B cell (primary cell): ENCODE data around the gene VPS45. TPM values are rescaled to one million over a fixed set of nuclear protein-coding genes. Genes with fewer than 3 reads are reported as not detected.

Experiments used
- ATAC-seq: fragments of 200-7000 bp; cut with Tn5 transposase; one replicate; pipeline ENCODE4 v1.10.0; 2021; ENCODE audit warnings: low read depth, mild to moderate bottlenecking, moderate number of reproducible peaks, moderate library complexity
- CTCF ChIA-PET: fragments of 350-600 bp; sonication (Branson Sonifier 250); formaldehyde crosslinking; loops from one replicate; lab custom pipeline; 2021; ENCODE audit warnings: antibody characterized with exemption, inconsistent platforms; lab: Charles Lee
- POLR2A ChIA-PET: fragments of 350-600 bp; sonication (Branson Sonifier 250); formaldehyde crosslinking; loops from one replicate; lab custom pipeline; 2021; ENCODE audit warnings: antibody characterized with exemption; lab: Charles Lee
- DNase-seq: peaks from one replicate; pipeline ENCODE4 v3.0.0; 2013
- H2AFZ ChIP-seq: 2 replicates; pipeline ENCODE4 v1.6.1; 2012; ENCODE audit warnings: mild to moderate bottlenecking, low read depth, low read length; ENCODE audit not compliant: insufficient read depth, poor library complexity, severe bottlenecking
- H3K27ac ChIP-seq, 2 donors: 1 replicate in 1 of 2; 2 replicates in 1 of 2; pipeline ENCODE4 v1.5.1; 2012 to 2013; ENCODE audit warnings: low read length in 2 of 2, mild to moderate bottlenecking in 2 of 2, moderate library complexity in 1 of 2
- H3K27me3 ChIP-seq, 4 experiments: fragments of 200-600 bp in 1 of 4; sonication (generic) in 1 of 4; replicated peaks in 1 of 4; 1 replicate in 2 of 4; 2 replicates in 2 of 4; pipeline versions ENCODE4 v1.6.1 to v1.7.0; 2013 to 2016; ENCODE audit warnings: low read length in 3 of 4, mild to moderate bottlenecking in 2 of 4, mixed read lengths in 1 of 4, moderate library complexity in 1 of 4; ENCODE audit not compliant: insufficient read depth in 4 of 4, control insufficient read depth in 3 of 4; ENCODE audit errors: control extremely low read depth in 1 of 4
- H3K36me3 ChIP-seq, 2 experiments: replicated peaks in 1 of 2; 1 replicate in 1 of 2; 2 replicates in 1 of 2; pipeline versions ENCODE4 v1.6.1 to v1.7.1; 2013; ENCODE audit warnings: low read length in 1 of 2; ENCODE audit not compliant: insufficient read depth in 2 of 2, control insufficient read depth in 1 of 2; ENCODE audit errors: control extremely low read depth in 1 of 2, extremely low read depth in 1 of 2
- H3K4me1 ChIP-seq, 2 donors: fragments of 200-600 bp in 1 of 2; sonication (generic) in 1 of 2; 1 replicate in 1 of 2; 2 replicates in 1 of 2; pipeline versions ENCODE4 v1.5.1 to v1.6.1; 2013 to 2017; ENCODE audit warnings: low read length in 2 of 2; ENCODE audit not compliant: control insufficient read depth in 2 of 2, insufficient read depth in 2 of 2
- H3K4me2 ChIP-seq: replicated peaks from 2 replicates; pipeline ENCODE3; 2012; ENCODE audit warnings: mild to moderate bottlenecking, low read depth, low read length; ENCODE audit not compliant: poor library complexity, severe bottlenecking
- H3K4me3 ChIP-seq, 5 experiments: fragments of 200-600 bp in 1 of 5; sonication (generic) in 1 of 5; 1 replicate in 3 of 5; 2 replicates in 2 of 5; pipeline versions ENCODE4 v1.5.1 to v1.7.0; 2011 to 2016; ENCODE audit warnings: low read length in 4 of 5, mild to moderate bottlenecking in 4 of 5, low read depth in 2 of 5, control low read depth in 1 of 5, moderate library complexity in 1 of 5; ENCODE audit not compliant: insufficient read depth in 1 of 5; ENCODE audit errors: control extremely low read depth in 1 of 5, extremely low read depth in 1 of 5
- H3K79me2 ChIP-seq: fragments of 200-600 bp; sonication (generic); one replicate; pipeline ENCODE4 v1.6.0; 2016; ENCODE audit warnings: low read length; ENCODE audit not compliant: control insufficient read depth, insufficient read depth
- H3K9ac ChIP-seq: fragments of 200-600 bp; sonication (generic); 2 replicates; pipeline ENCODE4 v1.6.1; 2017; ENCODE audit warnings: mild to moderate bottlenecking, low read length, moderate library complexity
- H3K9me3 ChIP-seq, 3 donors: one replicate each; pipeline versions ENCODE4 v1.6.1 to v1.7.1; 2013; ENCODE audit warnings: low read length in 2 of 3; ENCODE audit not compliant: control insufficient read depth in 2 of 3, insufficient read depth in 1 of 3; ENCODE audit errors: control extremely low read depth in 1 of 3
- H4K20me1 ChIP-seq: 2 replicates; pipeline ENCODE4 v1.6.0; 2012; ENCODE audit warnings: mild to moderate bottlenecking, low read length; ENCODE audit not compliant: insufficient read depth, control insufficient read depth, poor library complexity, severe bottlenecking
- H3K27ac Mint-ChIP-seq: one replicate; pipeline ENCODE4 v1.8.0; 2021; ENCODE audit warnings: mixed read lengths
- H3K27me3 Mint-ChIP-seq: one replicate; pipeline ENCODE4 v1.8.0; 2021; ENCODE audit warnings: mixed read lengths
- H3K4me1 Mint-ChIP-seq: one replicate; pipeline ENCODE4 v1.8.0; 2021; ENCODE audit warnings: mixed read lengths
- H3K4me3 Mint-ChIP-seq: one replicate; pipeline ENCODE4 v1.8.0; 2021; ENCODE audit warnings: mixed read lengths
- H3K9me3 Mint-ChIP-seq: one replicate; pipeline ENCODE4 v1.8.0; 2022; ENCODE audit warnings: mixed read lengths; ENCODE audit not compliant: insufficient read depth
- EZH2 ChIP-seq: IDR thresholded peaks from 2 replicates; pipeline ENCODE4 v1.6.1; 2012; ENCODE audit warnings: borderline replicate concordance, low read depth, mild to moderate bottlenecking, moderate library complexity, low read length; ENCODE audit not compliant: insufficient read depth, poor library complexity, severe bottlenecking
- WGBS: methylation state at CpG from one replicate; pipeline ENCODE4 v1.1.5; 2013; ENCODE audit warnings: missing lambda C conversion rate; ENCODE audit not compliant: insufficient coverage; 5-methylcytosine and 5-hydroxymethylcytosine counted together
- intact Hi-C: fragments of 100-400 bp; cut with micrococcal nuclease; formaldehyde crosslinking; loops from one replicate; pipeline ENCODE4 v1.10.0; 2022
- polyA plus RNA-seq: library from polyadenylated mRNA; depleted of rRNA; stranded (reverse); fragments of >200 nt; gene quantifications from 2 replicates; pipeline ENCODE4 v1.2.3, GENCODE V29; 2012
- total RNA-seq, 2 donors: library from RNA; stranded (reverse); fragments of 120-200 nt in 1 of 2; gene quantifications; 1 replicate in 1 of 2; 2 replicates in 1 of 2; pipeline versions ENCODE4 v1.2.3 to v1.2.4, GENCODE V29; 2013 to 2022
- TF ChIP-seq, protein P1 (sequence below): fragments of 200-600 bp; IDR thresholded peaks from one replicate; pipeline ENCODE4 v1.8.0; 2022; ENCODE audit warnings: antibody characterized with exemption, mild to moderate bottlenecking

Gene VPS45
- total and polyA plus RNA-seq, 2 donors (not counting 1 experiment from before 2014, with no cell fraction given), result 23.4 to 49.1 TPM

DNA sequence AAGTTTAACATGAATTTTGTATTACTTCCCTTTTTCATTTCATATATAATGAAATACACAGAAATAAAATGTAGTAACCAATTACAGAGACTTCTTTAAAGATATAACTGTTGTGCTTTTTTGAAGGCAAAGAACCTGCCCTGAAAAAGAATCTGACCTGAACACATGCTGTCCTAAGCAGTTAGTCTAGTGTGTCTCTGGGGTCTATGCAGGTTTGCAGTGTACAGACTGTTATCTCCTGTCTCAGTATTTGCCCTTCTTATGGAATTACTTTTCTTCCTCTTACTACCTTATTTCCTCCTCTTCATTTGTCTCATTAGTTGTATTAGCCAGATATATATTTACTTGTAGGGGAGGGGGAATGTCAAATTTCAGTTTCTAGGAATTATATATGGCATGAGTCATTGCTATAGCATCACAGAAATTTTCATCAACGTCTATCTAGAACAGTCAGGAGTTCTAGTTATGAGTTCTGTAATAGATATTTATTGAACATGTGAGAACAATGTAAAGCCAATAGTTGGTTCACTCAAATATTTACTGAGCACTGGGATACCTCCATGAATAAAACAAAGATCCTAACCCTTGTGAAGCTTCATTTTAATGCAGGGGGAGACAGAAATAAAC lies 53.8 kb downstream of the VPS45 start:
- Histone ChIP-seq H3K9me3 (no peaks in the 10 kb centered on the region), H3K27me3 (no peaks in the 10 kb centered on the region), H3K4me1 (no peaks in the 10 kb centered on the region), H3K9ac (no peak overlapping the region), H3K4me3 (no peak overlapping the region), H4K20me1 (no peaks in the 10 kb centered on the region), H3K36me3 (no peaks in the 10 kb centered on the region), H3K79me2 (no peaks in the 10 kb centered on the region), H2AFZ (no peak overlapping the region), H3K4me2 (no peak overlapping the region), H3K27ac (peak overlapping the region in 1 of 2 donors; percentile 47)
- ChIA-PET CTCF (no interaction called here), POLR2A (interaction anchor here (0.7 kb wide), 1 partner anchor 10 kb away, joined by 3 read pairs; no protein-coding TSS in a partner anchor)
- Mint-ChIP-seq H3K4me3 (no peak overlapping the region), H3K9me3 (no peaks in the 10 kb centered on the region), H3K27me3 (no peaks in the 10 kb centered on the region), H3K4me1 (peaks cover 7% of the 10 kb centered on the region), H3K27ac (no peak overlapping the region)
- ATAC-seq, result no peak
- TF ChIP-seq, protein P1, sequence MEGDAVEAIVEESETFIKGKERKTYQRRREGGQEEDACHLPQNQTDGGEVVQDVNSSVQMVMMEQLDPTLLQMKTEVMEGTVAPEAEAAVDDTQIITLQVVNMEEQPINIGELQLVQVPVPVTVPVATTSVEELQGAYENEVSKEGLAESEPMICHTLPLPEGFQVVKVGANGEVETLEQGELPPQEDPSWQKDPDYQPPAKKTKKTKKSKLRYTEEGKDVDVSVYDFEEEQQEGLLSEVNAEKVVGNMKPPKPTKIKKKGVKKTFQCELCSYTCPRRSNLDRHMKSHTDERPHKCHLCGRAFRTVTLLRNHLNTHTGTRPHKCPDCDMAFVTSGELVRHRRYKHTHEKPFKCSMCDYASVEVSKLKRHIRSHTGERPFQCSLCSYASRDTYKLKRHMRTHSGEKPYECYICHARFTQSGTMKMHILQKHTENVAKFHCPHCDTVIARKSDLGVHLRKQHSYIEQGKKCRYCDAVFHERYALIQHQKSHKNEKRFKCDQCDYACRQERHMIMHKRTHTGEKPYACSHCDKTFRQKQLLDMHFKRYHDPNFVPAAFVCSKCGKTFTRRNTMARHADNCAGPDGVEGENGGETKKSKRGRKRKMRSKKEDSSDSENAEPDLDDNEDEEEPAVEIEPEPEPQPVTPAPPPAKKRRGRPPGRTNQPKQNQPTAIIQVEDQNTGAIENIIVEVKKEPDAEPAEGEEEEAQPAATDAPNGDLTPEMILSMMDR, result no peak
- no peak for TF ChIP-seq EZH2
- WGBS, result no CpG with 5 or more reads among the region's 1 CpG
- DNase-seq, result no peak
- intact Hi-C loops, result no loop called here

DNA sequence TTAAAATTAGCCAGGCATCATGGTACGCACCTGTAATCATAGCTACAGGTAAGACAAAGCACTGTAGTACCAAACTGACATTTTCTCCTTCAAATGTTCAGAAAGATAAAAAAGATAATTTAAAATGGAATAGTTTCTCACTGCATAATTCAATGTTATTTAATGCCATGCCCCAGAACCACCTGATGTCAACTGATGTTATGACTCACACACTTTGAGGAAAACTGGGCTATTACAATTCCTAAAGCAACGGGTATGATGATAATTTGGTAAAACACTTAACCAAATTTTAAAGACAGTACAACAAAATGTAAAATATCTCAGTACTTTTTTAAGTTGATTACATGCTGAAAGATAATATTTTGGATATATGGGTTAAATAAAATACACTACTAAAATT lies 59.2 kb downstream of the VPS45 start:
- TF ChIP-seq, protein P1, result no peak
- no peak for TF ChIP-seq EZH2
- Mint-ChIP-seq H3K9me3 (no peaks in the 10 kb centered on the region), H3K27ac (no peak overlapping the region), H3K4me1 (peaks cover 9% of the 10 kb centered on the region), H3K27me3 (no peaks in the 10 kb centered on the region), H3K4me3 (no peak overlapping the region)
- no peaks in the 10 kb centered on the region for H3K27me3 ChIP-seq
- ChIA-PET CTCF (interaction anchor here (1.1 to 2.6 kb wide), 2 partner anchors 35 to 38 kb away, joined by 3 to 8 read pairs; no protein-coding TSS in a partner anchor), POLR2A (no interaction called here)
- H4K20me1 ChIP-seq, result no peaks in the 10 kb centered on the region
- no peak overlapping the region for H3K9ac ChIP-seq
- peaks cover 6 to 11% of the 10 kb centered on the region in 2 donors for H3K4me1 ChIP-seq
- intact Hi-C loops, result loop anchor here (5.0 kb wide), 1 partner anchor 35 kb away; no protein-coding TSS in a partner anchor
- no peak overlapping the region for H2AFZ ChIP-seq
- H3K36me3 ChIP-seq, result no peaks in the 10 kb centered on the region
- no CpG with 5 or more reads among the region's 2 CpGs for WGBS
- DNase-seq, result no peak
- H3K27ac ChIP-seq, result no peak overlapping the region
- no peaks in the 10 kb centered on the region for H3K9me3 ChIP-seq
- no peak overlapping the region for H3K4me3 ChIP-seq
- no peak for ATAC-seq
- peaks cover 2% of the 10 kb centered on the region for H3K79me2 ChIP-seq
- no peak overlapping the region for H3K4me2 ChIP-seq
